Measurements from ENCODE around the gene NMNAT3. TPM values are rescaled to one million over a fixed set of nuclear protein-coding genes. Genes with fewer than 3 reads are reported as not detected.

Gene NMNAT3
- total RNA-seq, 4 donors from 2014 or later: 1.5 to 12.6 (median 5.6) TPM

DNA sequence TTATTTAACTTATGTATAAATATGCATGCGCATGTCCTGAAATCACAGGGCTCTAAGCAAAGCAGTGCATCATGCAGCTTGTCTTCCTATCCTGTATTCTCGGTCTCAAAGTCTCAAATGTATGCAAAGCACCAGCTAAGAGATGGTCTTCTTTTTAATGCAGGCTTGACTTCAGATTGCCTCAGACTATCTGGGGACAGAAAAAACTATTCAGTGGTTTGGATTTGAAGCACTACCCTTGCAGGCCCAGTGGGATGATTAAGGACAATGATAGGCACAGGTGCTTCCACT, 18.5 kb upstream of the NMNAT3 start:
- DNase-seq: no peak
- Histone ChIP-seq H3K4me1 (no peaks in the 10 kb centered on the region), H3K4me3 (no peak overlapping the region), H3K9me3 (no peaks in the 10 kb centered on the region), H3K36me3 (no peaks in the 10 kb centered on the region), H3K27me3 (no peaks in the 10 kb centered on the region), H3K27ac (no peak overlapping the region)
- in situ Hi-C loops (cut with MboI; ENCODE audit: low pct_ligation_motif_present in 1 of 4, low pct_unique_long_range_greater_than_20kb in 1 of 4, low sequenced_read_pairs in 3 of 4) (no loop called here), intact Hi-C loops (cut with DNase I; ENCODE audit: low total_unique reads) (no loop called here)
- 93% methylated on average over 2 of the region's 2 CpGs; no CpG with 5 or more reads in 1 of the 2 donors for WGBS, 2 donors (ENCODE audit: low coverage in 1 of 2)
- TF ChIP-seq POLR2AphosphoS5 (IDR thresholded peaks at IDR 0.05) (no peak), POLR2A (IDR thresholded peaks at IDR 0.05) (no peak), EP300 (IDR thresholded peaks at IDR 0.05; ENCODE audit: low read depth) (no peak)
- TF ChIP-seq, protein P1, sequence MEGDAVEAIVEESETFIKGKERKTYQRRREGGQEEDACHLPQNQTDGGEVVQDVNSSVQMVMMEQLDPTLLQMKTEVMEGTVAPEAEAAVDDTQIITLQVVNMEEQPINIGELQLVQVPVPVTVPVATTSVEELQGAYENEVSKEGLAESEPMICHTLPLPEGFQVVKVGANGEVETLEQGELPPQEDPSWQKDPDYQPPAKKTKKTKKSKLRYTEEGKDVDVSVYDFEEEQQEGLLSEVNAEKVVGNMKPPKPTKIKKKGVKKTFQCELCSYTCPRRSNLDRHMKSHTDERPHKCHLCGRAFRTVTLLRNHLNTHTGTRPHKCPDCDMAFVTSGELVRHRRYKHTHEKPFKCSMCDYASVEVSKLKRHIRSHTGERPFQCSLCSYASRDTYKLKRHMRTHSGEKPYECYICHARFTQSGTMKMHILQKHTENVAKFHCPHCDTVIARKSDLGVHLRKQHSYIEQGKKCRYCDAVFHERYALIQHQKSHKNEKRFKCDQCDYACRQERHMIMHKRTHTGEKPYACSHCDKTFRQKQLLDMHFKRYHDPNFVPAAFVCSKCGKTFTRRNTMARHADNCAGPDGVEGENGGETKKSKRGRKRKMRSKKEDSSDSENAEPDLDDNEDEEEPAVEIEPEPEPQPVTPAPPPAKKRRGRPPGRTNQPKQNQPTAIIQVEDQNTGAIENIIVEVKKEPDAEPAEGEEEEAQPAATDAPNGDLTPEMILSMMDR (IDR thresholded peaks at IDR 0.05): no peak

DNA sequence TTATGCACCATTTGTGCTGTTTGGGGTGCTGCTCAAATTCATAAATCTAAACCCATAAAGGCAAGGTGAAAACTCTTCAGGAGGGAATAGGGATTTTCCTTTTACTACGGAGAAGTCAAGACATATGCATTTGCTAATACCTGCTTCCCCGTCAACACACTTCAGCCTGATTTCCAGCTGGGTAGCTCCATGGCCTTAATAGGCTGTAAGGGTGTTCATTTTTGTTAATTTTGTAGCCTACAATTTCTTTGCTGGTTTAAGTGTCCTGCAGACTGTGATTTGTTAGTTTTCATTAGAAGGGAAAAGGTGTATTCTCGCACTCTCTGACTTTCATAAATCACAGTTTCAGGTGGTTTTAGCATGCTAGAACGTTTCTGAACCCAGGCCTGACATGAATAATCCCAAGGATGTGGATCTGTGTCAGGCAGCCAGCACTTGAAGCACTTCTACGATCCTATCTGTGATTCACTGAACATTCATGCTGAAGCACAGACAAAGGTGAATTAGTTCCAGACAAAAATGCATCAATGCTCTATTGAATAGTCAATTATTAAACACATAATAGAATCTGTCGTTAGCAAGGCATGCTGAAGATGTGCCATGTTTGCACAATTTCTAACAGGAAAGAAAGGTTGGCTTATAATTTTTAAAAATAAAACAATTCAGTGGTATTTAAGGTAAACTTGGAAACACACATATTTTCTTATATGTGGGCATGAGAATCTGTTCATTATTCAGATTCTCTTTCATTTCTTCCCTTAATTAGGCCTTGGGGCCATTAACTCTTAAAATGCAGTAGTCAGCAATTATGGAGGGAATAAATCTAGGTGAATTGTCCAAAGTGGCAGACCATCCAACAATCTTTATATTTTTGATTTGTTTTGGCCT, 17.9 kb upstream of the NMNAT3 start:
- in situ Hi-C loops (cut with MboI; ENCODE audit: low pct_ligation_motif_present in 1 of 4, low pct_unique_long_range_greater_than_20kb in 1 of 4, low sequenced_read_pairs in 3 of 4) (no loop called here), intact Hi-C loops (cut with DNase I; ENCODE audit: low total_unique reads) (no loop called here)
- TF ChIP-seq, protein P1 (IDR thresholded peaks at IDR 0.05): no peak
- no peak for TF ChIP-seq POLR2AphosphoS5 (IDR thresholded peaks at IDR 0.05)
- TF ChIP-seq POLR2A (IDR thresholded peaks at IDR 0.05): no peak
- Histone ChIP-seq H3K9me3 (no peaks in the 10 kb centered on the region), H3K4me3 (no peak overlapping the region), H3K4me1 (no peaks in the 10 kb centered on the region), H3K36me3 (no peaks in the 10 kb centered on the region), H3K27ac (no peak overlapping the region), H3K27me3 (no peaks in the 10 kb centered on the region)
- DNase-seq: no peak
- 57 to 70% methylated on average over 6 of the region's 6 CpGs for WGBS, 2 donors (ENCODE audit: low coverage in 1 of 2)

DNA sequence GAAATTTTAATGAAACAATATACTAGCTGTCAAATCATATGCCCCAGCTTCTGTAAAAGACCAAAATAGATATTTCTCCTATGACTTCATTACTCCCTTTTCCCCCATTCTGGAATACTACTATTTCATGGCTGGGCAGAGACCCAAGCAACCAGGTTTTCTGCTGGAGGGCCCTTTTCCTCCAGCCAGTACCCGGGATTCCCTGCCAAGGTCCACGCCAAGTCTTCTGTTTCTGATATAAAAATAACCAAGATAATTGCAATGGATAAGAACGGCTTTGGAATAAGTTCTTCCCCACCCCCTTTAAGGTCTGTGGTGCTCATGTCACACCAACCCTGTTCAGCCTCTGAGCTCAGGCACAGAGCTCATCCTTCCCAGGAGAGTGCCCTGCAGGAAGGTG, 17.2 kb upstream of the NMNAT3 start:
- no peak overlapping the region for H3K27ac ChIP-seq

DNA sequence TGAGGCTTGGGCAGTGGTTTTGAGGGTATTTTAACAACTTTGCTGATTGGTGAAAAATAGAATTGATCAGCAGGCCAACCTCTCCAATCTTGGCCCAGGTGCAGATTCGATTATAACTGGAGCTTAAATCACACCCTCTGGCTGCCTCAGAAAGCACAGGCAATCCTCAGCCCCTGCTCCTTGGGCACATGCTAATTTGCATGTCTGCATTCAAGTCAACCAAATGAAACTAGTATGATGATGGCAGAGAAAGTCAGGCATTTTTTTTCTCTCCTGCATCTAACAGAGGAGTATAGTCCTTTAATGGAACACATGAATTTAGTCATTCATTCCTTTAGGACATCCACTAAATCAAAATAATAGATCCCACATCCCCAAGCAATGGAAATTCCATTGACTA, 16.8 kb upstream of the NMNAT3 start:
- in situ Hi-C loops (cut with MboI; ENCODE audit: low pct_ligation_motif_present in 1 of 4, low pct_unique_long_range_greater_than_20kb in 1 of 4, low sequenced_read_pairs in 3 of 4): no loop called here

More for the DNA sequence above, 17.2 kb upstream of the NMNAT3 start:
- Histone ChIP-seq H3K4me1 (no peaks in the 10 kb centered on the region), H3K9me3 (no peaks in the 10 kb centered on the region), H3K27me3 (no peaks in the 10 kb centered on the region), H3K36me3 (no peaks in the 10 kb centered on the region), H3K4me3 (no peak overlapping the region)
- WGBS, 2 donors (ENCODE audit: low coverage in 1 of 2): 74 to 80% methylated on average over 1 to 3 of the region's 3 CpGs
- in situ Hi-C loops (cut with MboI; ENCODE audit: low pct_ligation_motif_present in 1 of 4, low pct_unique_long_range_greater_than_20kb in 1 of 4, low sequenced_read_pairs in 3 of 4): no loop called here
- no peak for DNase-seq
- TF ChIP-seq EP300 (IDR thresholded peaks at IDR 0.05; ENCODE audit: low read depth) (no peak), POLR2A (IDR thresholded peaks at IDR 0.05) (no peak), POLR2AphosphoS5 (IDR thresholded peaks at IDR 0.05) (no peak)
- TF ChIP-seq, protein P1 (IDR thresholded peaks at IDR 0.05): no peak
- intact Hi-C loops (cut with DNase I; ENCODE audit: low total_unique reads): no loop called here

More for the DNA sequence above, 16.8 kb upstream of the NMNAT3 start:
- DNase-seq: no peak
- 40 to 55% methylated on average over 1 of the region's 1 CpG for WGBS, 2 donors (ENCODE audit: low coverage in 1 of 2)
- Histone ChIP-seq H3K4me1 (no peaks in the 10 kb centered on the region), H3K27me3 (no peaks in the 10 kb centered on the region), H3K9me3 (no peaks in the 10 kb centered on the region), H3K27ac (no peak overlapping the region), H3K36me3 (no peaks in the 10 kb centered on the region), H3K4me3 (no peak overlapping the region)
- TF ChIP-seq, protein P1 (IDR thresholded peaks at IDR 0.05): no peak
- no peak for TF ChIP-seq POLR2A (IDR thresholded peaks at IDR 0.05)
- no peak for TF ChIP-seq EP300 (IDR thresholded peaks at IDR 0.05; ENCODE audit: low read depth)
- TF ChIP-seq POLR2AphosphoS5 (IDR thresholded peaks at IDR 0.05): no peak
- intact Hi-C loops (cut with DNase I; ENCODE audit: low total_unique reads): no loop called here

Measured in transverse colon (tissue), 4 donors.